Upper lobe of left lung (tissue), 6 donors: ENCODE results near the gene SNRNP35. TPM values are rescaled to one million over a fixed set of nuclear protein-coding genes. Genes with fewer than 3 reads are reported as not detected.

Experiments
- ATAC-seq, 2 donors: fragments of 200-7000 bp; cut with Tn5 transposase; one replicate each; pipeline ENCODE4 v1.9.1; 2022; ENCODE audit warnings: mild to moderate bottlenecking in 2 of 2, moderate library complexity in 2 of 2; ENCODE audit not compliant: low FRiP score in 2 of 2
- DNase-seq, 2 donors: peaks; one replicate each; pipeline ENCODE4 v3.0.0-alpha.2; 2019 to 2020
- H3K27ac ChIP-seq, 4 donors: fragments of 200-600 bp; sonication (generic); one replicate each; pipeline ENCODE4 v1.5.1; 2016 to 2019
- H3K27me3 ChIP-seq, 4 donors: fragments of 200-600 bp; sonication (generic); one replicate each; pipeline ENCODE4 v1.5.1; 2017 to 2019
- H3K36me3 ChIP-seq, 4 donors: fragments of 200-600 bp; sonication (generic); one replicate each; pipeline ENCODE4 v1.5.1; 2016 to 2019
- H3K4me1 ChIP-seq, 4 donors: fragments of 200-600 bp; sonication (generic); one replicate each; pipeline ENCODE4 v1.5.1; 2018 to 2019
- H3K4me3 ChIP-seq, 4 donors: fragments of 200-600 bp; sonication (generic); one replicate each; pipeline ENCODE4 v1.5.1; 2017 to 2019; ENCODE audit warnings: mild to moderate bottlenecking in 2 of 4, moderate library complexity in 1 of 4
- H3K9me3 ChIP-seq, 4 donors: fragments of 200-600 bp; sonication (generic); one replicate each; pipeline ENCODE4 v1.5.1; 2018 to 2019
- CTCF ChIP-seq, 6 experiments: fragments of 450-650 bp in 4 of 6; fragments of 200-600 bp in 2 of 6; sonication (generic) in 2 of 6; IDR thresholded peaks; one replicate each; pipeline ENCODE4 v1.5.1; 2016 to 2019; ENCODE audit warnings: antibody characterized with exemption in 6 of 6
- EP300 ChIP-seq, 4 donors: sonication (generic); formaldehyde crosslinking; IDR thresholded peaks; one replicate each; pipeline ENCODE4 v1.5.1; 2017; ENCODE audit warnings: antibody characterized with exemption in 4 of 4, control low read depth in 2 of 4
- POLR2A ChIP-seq, 4 donors: fragments of 450-650 bp; IDR thresholded peaks; one replicate each; pipeline ENCODE4 v1.5.1; 2016 to 2017; ENCODE audit warnings: antibody characterized with exemption in 4 of 4, mild to moderate bottlenecking in 2 of 4
- POLR2AphosphoS5 ChIP-seq, 2 donors: sonication (generic); formaldehyde crosslinking; IDR thresholded peaks; one replicate each; pipeline ENCODE4 v1.5.1; 2017; ENCODE audit warnings: antibody characterized with exemption in 2 of 2
- WGBS, 2 donors: methylation state at CpG; one replicate each; pipeline ENCODE4 v1.1.5; 2017 to 2018; 5-methylcytosine and 5-hydroxymethylcytosine counted together
- total RNA-seq, 6 donors: library from RNA; depleted of rRNA in 4 of 6; stranded (reverse); fragments of >200 nt in 4 of 6; gene quantifications; one replicate each; pipeline versions ENCODE4 v1.1.0 to v1.2.1, GENCODE V29; 2016 to 2021
- donor health status: DM: no; HTN: no; CAD: no; lungs with moderate emphysema.
- donor health status: DM: no; HTN: yes; CAD: no; lungs with severe emphysema.

Gene SNRNP35
- total RNA-seq, 6 donors from 2014 or later, result 16.7 to 50.3 (median 26.6) TPM

- Histone ChIP-seq H3K27ac (no peak overlapping the region), H3K4me1 (peaks cover 3 to 17% (median 9%) of the 10 kb centered on the region in 4 donors), H3K4me3 (no peak overlapping the region), H3K27me3 (no peaks in the 10 kb centered on the region), H3K9me3 (no peaks in the 10 kb centered on the region), H3K36me3 (peaks cover 0 to 33% (median 13%) of the 10 kb centered on the region in 4 donors)
- no peak for TF ChIP-seq EP300 (IDR thresholded peaks at IDR 0.05)
- no peak for TF ChIP-seq CTCF (IDR thresholded peaks at IDR 0.05)
- TF ChIP-seq POLR2A (IDR thresholded peaks at IDR 0.05), result no peak
- no peak for TF ChIP-seq POLR2AphosphoS5 (IDR thresholded peaks at IDR 0.05)
- DNase-seq (no peak), ATAC-seq (no peak)
- 89 to 91% methylated on average over 13 of the region's 13 CpGs for WGBS, 2 donors
Measured at GRCh38 chr12:123474485-123475245, 16.7 kb downstream of the SNRNP35 start.

- H3K27ac ChIP-seq, result no peak overlapping the region
- no peak overlapping the region for H3K4me3 ChIP-seq
- ATAC-seq (no peak), DNase-seq (no peak)
- no peaks in the 10 kb centered on the region for H3K9me3 ChIP-seq
- H3K36me3 ChIP-seq, result peaks cover 0 to 30% (median 13%) of the 10 kb centered on the region in 4 donors
- H3K4me1 ChIP-seq, result peaks cover 6 to 17% (median 9%) of the 10 kb centered on the region in 4 donors
- TF ChIP-seq POLR2AphosphoS5 (IDR thresholded peaks at IDR 0.05) (no peak), CTCF (IDR thresholded peaks at IDR 0.05) (no peak), EP300 (IDR thresholded peaks at IDR 0.05) (no peak), POLR2A (IDR thresholded peaks at IDR 0.05) (no peak)
- H3K27me3 ChIP-seq, result no peaks in the 10 kb centered on the region
- 88 to 89% methylated on average over 15 of the region's 15 CpGs for WGBS, 2 donors
Measured at GRCh38 chr12:123475246-123475703, 17.3 kb downstream of the SNRNP35 start.

- no peak overlapping the region for H3K4me3 ChIP-seq
- H3K9me3 ChIP-seq, result no peaks in the 10 kb centered on the region
- peak overlapping the region in 2 of 4 donors; percentile 50 to 81 for H3K27ac ChIP-seq
- H3K36me3 ChIP-seq, result peaks cover 0 to 10% (median 3%) of the 10 kb centered on the region in 4 donors
- H3K27me3 ChIP-seq, result no peaks in the 10 kb centered on the region
- DNase-seq, result no peak
- 89 to 93% methylated on average over 10 to 11 of the region's 11 CpGs for WGBS, 2 donors
- peaks cover 4 to 11% (median 9%) of the 10 kb centered on the region in 4 donors for H3K4me1 ChIP-seq
- ATAC-seq, result no peak
- no peak for TF ChIP-seq POLR2AphosphoS5 (IDR thresholded peaks at IDR 0.05)
- no peak for TF ChIP-seq POLR2A (IDR thresholded peaks at IDR 0.05)
- no peak for TF ChIP-seq EP300 (IDR thresholded peaks at IDR 0.05)
- TF ChIP-seq CTCF (IDR thresholded peaks at IDR 0.05), result no peak
Measured at GRCh38 chr12:123478069-123478468, 20.1 kb downstream of the SNRNP35 start.

- no peak for DNase-seq
- TF ChIP-seq POLR2A (IDR thresholded peaks at IDR 0.05) (no peak), EP300 (IDR thresholded peaks at IDR 0.05) (peak in 1 of 4 donors; percentile 18), POLR2AphosphoS5 (IDR thresholded peaks at IDR 0.05) (peak in 1 of 2 donors; percentile 50), CTCF (IDR thresholded peaks at IDR 0.05) (no peak)
- H3K36me3 ChIP-seq, result peaks cover 0 to 16% (median 3%) of the 10 kb centered on the region in 4 donors
- H3K27ac ChIP-seq, result peak overlapping the region; percentile 50 to 81 (median 68)
- no peaks in the 10 kb centered on the region for H3K9me3 ChIP-seq
- peak in 1 of 2 donors; percentile 58 for ATAC-seq
- H3K4me3 ChIP-seq, result no peak overlapping the region
- no peaks in the 10 kb centered on the region for H3K27me3 ChIP-seq
- 71 to 79% methylated on average over 8 to 10 of the region's 10 CpGs for WGBS, 2 donors
- peaks cover 4 to 11% (median 9%) of the 10 kb centered on the region in 4 donors for H3K4me1 ChIP-seq
Measured at GRCh38 chr12:123478762-123479161, 20.8 kb downstream of the SNRNP35 start.
